Measurements from ENCODE around the gene MTREX.

DNA sequence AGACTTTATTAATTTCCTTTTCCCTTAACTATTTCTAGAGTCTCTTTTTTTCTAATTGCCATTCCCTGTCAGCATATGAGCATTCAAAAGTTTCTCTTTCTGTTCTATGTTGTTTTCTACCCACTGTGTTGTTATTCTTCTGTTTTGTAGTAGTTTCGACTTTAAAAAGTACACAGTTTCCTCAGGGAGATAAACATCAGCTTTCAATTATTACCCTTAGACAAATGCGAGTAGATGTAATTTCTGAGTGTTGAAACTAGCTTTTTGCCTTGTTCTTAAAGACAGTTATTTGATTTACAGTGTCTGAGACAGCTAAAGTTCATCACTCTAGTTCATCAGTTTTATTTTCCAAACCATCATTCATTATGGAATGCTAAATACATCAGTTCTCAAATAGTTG, 19.5 kb downstream of the MTREX start:
- no peak for TF ChIP-seq ZZZ3 (IDR thresholded peaks at IDR 0.05; ENCODE audit: control insufficient read depth, insufficient read length, low read depth)
- TF ChIP-seq, protein P1, sequence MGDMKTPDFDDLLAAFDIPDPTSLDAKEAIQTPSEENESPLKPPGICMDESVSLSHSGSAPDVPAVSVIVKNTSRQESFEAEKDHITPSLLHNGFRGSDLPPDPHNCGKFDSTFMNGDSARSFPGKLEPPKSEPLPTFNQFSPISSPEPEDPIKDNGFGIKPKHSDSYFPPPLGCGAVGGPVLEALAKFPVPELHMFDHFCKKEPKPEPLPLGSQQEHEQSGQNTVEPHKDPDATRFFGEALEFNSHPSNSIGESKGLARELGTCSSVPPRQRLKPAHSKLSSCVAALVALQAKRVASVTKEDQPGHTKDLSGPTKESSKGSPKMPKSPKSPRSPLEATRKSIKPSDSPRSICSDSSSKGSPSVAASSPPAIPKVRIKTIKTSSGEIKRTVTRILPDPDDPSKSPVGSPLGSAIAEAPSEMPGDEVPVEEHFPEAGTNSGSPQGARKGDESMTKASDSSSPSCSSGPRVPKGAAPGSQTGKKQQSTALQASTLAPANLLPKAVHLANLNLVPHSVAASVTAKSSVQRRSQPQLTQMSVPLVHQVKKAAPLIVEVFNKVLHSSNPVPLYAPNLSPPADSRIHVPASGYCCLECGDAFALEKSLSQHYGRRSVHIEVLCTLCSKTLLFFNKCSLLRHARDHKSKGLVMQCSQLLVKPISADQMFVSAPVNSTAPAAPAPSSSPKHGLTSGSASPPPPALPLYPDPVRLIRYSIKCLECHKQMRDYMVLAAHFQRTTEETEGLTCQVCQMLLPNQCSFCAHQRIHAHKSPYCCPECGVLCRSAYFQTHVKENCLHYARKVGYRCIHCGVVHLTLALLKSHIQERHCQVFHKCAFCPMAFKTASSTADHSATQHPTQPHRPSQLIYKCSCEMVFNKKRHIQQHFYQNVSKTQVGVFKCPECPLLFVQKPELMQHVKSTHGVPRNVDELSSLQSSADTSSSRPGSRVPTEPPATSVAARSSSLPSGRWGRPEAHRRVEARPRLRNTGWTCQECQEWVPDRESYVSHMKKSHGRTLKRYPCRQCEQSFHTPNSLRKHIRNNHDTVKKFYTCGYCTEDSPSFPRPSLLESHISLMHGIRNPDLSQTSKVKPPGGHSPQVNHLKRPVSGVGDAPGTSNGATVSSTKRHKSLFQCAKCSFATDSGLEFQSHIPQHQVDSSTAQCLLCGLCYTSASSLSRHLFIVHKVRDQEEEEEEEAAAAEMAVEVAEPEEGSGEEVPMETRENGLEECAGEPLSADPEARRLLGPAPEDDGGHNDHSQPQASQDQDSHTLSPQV (IDR thresholded peaks at IDR 0.05), result no peak
- TF ChIP-seq, protein P2, sequence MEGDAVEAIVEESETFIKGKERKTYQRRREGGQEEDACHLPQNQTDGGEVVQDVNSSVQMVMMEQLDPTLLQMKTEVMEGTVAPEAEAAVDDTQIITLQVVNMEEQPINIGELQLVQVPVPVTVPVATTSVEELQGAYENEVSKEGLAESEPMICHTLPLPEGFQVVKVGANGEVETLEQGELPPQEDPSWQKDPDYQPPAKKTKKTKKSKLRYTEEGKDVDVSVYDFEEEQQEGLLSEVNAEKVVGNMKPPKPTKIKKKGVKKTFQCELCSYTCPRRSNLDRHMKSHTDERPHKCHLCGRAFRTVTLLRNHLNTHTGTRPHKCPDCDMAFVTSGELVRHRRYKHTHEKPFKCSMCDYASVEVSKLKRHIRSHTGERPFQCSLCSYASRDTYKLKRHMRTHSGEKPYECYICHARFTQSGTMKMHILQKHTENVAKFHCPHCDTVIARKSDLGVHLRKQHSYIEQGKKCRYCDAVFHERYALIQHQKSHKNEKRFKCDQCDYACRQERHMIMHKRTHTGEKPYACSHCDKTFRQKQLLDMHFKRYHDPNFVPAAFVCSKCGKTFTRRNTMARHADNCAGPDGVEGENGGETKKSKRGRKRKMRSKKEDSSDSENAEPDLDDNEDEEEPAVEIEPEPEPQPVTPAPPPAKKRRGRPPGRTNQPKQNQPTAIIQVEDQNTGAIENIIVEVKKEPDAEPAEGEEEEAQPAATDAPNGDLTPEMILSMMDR (IDR thresholded peaks at IDR 0.05 in 2 of 3, conservative IDR thresholded peaks at IDR 0.05 in 1 of 3; ENCODE audit: control insufficient read depth in 2 of 3, extremely low read depth in 1 of 3, insufficient read depth in 1 of 3, low read depth in 3 of 3, low read length in 3 of 3), result no peak
- TF ChIP-seq ETV6 (conservative IDR thresholded peaks at IDR 0.05 in 1 of 2, IDR thresholded peaks at IDR 0.05 in 1 of 2; ENCODE audit: borderline replicate concordance in 1 of 2, low read depth in 1 of 2), result no peak
- TF ChIP-seq ESRRA (IDR thresholded peaks at IDR 0.05; ENCODE audit: low read length), result no peak
- no peak for TF ChIP-seq EGR1 (IDR thresholded peaks at IDR 0.05; ENCODE audit: borderline replicate concordance in 1 of 2, low read depth in 2 of 2, low read length in 2 of 2)
- no peak for TF ChIP-seq GABPA (IDR thresholded peaks at IDR 0.05; ENCODE audit: low read depth)
- no peak for TF ChIP-seq STAT3 (IDR thresholded peaks at IDR 0.05; ENCODE audit: low read depth, low read length)
- no peak for TF ChIP-seq BMI1 (IDR thresholded peaks at IDR 0.05; ENCODE audit: borderline replicate concordance)
